Measurements from ENCODE around the gene CIAO2A. TPM values are rescaled to one million over a fixed set of nuclear protein-coding genes. Genes with fewer than 3 reads are reported as not detected.
"Not testable (repeated sequence)": the region's sequence is repeated elsewhere in the genome, so short reads cannot be mapped to it uniquely, and the experiment has no call there.

The CIAO2A gene
- polyA plus RNA-seq, 3 donors, result 75.5 to 97.5 (median 87.3) TPM

DNA sequence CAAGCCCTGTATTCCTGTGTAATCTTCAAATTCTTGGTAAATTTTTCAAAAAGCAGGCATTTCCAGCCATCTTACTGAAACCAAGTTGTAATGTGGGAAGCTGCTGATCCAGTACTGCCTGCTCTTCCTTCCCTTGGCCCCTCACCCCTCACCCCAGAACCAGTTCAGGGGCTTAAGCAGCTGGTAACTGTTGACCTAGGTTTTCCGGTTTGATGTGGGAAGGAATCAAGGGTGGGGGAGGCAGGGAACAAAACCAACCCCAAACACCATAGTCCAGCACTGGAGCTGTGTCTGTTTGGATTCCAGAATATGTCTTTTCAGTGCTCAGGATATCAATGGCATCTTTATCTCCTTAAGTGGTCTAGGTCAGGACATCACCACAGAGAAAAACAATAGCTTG lies 28.8 kb upstream of the CIAO2A start:
- DNase-seq, result no peak

- DNase-seq, result no peak
Observed at GRCh38 chr15:64121614-64122013, 28.0 kb upstream of the CIAO2A start.

DNA sequence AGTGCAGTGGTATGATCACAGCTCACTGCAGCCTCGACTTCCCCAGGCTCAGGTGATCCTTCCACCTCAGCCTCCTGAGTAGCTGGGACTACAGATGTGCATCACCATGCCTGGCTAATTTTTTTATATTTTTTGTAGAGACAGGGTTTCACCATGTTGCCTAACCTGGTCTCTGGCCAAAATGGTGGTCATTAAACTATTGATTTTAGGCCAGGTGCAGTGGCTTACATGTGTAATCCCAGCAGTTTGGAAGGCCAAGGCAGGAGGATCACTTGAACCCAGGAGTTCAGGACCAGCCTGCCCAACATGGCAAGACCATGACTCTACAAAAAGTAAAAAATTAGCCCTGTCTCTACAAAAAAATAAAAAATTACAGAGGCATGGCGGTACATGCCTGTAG lies 26.7 kb upstream of the CIAO2A start:
- DNase-seq, result not testable (repeated sequence)

DNA sequence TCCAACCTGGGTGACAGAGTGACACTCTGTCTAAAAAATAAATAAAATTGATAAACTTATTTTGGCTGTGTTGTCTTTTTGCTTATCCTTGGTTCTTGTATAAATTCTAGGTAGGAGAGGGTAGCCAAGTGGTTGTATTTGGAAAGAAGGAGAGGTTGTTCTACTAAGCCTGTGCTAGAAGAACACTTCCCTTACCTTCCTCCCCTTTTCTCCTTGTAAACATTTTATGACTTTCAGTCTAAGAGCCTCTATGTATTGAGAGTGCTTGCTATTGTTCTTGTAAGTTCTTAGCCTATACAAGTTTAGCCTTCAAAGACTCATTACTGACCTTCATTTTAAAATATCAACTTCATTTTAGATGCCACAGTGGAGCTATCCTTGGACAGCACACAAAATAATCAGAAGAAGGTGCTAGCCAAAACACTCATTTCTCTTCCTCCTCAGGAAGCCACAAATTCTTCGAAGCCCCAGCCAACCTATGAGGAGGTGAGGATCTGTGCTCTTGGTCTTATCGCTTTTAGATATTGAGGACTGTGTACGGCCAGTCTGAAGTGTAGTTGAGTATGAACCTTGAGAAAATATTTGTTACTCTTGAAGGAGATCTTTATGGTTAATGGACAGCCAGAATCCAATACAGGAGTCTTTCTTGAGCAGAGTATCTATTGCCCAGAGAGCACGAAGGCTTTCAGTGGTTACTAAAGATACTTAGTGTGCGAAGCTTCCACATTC lies 24.3 kb upstream of the CIAO2A start:
- DNase-seq, result no peak

- no peak for DNase-seq
Observed at GRCh38 chr15:64112904-64113303, 19.3 kb upstream of the CIAO2A start.

DNA sequence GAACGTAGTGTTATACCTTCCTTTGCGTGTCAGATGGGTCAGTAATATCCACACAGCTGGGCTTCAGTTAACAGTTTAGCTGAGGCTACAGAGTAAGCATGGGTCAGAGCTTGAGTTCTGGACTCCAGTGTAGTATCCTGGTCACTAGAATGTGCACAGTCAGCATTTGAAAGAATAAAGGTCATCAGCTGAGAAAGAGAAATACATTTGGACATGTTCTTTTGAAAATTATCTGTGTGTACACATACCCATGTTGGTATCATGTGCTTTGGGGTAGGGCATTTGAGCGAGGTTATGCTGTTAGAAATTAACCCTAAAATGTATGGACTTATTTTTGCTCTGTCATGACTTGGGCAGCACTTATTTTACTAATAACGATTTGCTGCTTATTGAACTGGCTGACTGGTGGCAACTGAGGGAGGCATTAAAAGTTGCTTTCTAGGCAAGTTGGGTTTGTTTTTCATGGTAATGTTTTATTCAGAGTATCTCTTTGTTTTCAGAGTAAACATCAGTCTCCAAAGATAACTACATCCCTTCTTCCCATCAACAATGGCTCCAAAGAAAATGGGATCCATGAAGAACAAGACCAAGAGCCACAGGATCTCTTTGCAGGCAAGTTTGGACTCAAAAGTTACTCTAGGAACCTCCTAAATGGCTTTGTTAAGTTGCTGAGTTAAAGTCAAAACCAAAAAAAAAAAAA lies 18.6 kb upstream of the CIAO2A start:
- no peak for DNase-seq

DNA sequence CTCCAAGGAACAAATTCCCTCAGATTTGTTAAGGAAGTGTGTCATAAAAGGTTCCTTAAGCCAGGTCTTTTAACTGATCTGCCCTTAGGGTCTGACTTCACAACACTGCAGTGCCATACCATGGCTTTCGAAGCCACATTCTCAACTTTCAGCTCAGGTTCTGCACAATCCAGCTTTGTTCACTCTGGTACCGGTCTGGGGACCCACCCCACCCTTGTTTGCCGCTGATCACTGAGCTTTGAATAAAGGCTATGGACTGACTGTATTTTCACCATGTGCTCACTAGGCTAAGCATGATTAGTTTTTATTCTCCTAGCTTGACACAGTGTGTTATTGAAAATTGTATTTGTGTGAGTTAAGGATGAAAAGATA lies 18.0 kb upstream of the CIAO2A start:
- no peak for DNase-seq

- no peak for DNase-seq
Observed at GRCh38 chr15:64110950-64111678, 17.5 kb upstream of the CIAO2A start.

DNA sequence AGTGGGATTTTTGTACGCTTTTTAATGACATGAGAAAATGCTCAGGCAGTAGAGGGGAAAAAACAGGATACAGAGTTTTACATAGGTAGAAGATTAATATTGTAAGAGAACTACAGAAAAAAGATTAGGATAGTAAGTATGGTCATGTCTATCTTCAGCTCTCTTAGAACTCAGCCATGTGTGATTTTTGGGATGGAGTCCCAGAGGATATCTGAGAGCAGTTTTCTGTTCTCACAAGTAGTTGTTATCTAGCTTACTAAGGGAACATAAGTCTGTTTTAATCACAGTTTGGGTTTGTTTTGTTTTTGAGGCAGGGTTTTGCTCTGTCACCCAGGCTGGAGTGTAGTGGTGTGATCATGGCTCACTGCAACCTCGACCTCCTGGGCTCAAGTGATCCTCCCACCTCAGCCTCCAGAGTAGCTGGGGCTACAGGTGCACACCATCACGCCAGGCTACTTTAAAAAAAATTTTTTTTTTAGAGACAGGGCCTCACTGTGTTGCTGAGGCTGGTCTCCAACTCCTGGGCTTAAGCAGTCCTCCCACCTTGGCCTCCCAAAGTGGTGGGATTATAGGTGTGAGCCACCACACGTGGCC lies 16.6 kb upstream of the CIAO2A start:
- DNase-seq, result not testable (repeated sequence)

GRCh38 chr15:64107337-64107736 lies 13.7 kb upstream of the CIAO2A start:
- no peak for DNase-seq

DNA sequence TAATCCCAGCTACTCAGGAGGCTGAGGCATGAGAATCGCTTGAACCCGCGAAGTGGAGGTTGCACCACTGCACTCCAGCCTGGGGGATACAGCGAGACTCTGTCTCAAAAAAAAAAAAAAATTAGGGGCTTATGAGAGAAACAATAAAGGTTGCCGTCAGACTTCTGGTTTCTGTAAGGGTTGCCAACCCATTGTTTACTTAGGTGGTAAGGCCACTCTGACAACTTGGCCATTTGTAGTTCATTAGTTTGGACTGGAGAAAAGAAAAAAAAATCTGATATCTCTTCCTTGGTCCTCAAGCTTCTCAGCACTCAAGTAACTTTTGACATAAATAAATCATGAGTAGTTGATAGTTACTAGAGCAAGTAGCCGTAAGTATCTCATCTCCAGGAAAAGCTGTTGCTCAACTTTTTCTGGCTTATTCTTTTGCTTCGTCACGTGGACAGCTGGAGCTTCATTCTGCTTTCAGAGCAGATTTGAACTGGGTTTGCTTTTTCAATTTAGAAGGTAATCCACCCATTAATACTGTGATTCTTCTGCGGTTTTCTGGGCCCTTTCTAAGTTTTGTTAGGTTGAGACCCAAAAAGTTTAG lies 11.6 kb upstream of the CIAO2A start:
- DNase-seq, result no peak

- DNase-seq, result no peak
Observed at GRCh38 chr15:64102497-64102896, 8.9 kb upstream of the CIAO2A start.

- DNase-seq, result no peak
Observed at GRCh38 chr15:64100958-64101357, 7.3 kb upstream of the CIAO2A start.

GRCh38 chr15:64099379-64099778 lies 5.7 kb upstream of the CIAO2A start:
- DNase-seq, result no peak

DNA sequence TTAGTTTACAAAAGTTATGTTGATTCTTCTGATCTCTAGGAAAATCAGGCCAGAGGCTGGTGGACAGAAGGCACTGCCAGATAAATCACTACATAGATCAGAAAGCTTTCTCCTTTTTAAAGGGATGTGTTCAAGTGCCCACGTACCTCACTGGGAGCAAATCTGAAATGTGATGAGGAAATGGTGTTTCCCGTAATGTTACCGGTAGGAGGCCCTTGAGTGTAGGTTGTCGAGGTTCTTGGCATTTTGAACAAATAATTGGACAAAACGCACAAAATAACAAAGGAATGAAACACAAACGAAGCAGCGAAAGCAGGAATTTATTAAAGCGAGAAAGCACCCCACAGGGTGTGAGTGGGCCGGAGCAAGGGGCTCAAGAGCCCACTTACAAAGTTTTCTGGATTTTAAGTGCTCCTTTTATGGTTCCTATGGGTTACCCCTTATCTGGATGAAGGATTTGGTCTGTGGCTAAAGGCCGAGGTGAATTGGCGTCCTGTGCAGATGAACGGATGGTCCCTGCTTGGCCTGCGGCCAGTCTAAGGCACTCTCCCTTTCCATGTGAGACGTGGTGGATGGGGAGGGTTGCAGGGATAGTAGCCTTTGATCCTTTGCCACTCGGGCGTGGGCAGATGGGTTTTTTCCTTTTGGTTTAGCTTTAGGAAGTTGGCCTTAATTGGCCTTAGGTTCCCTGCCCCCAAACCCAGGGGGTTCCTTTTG lies 3.2 kb upstream of the CIAO2A start:
- no peak for DNase-seq

GRCh38 chr15:64095795-64096667 lies 2.4 kb upstream of the CIAO2A start, which contains the start of gene SNX1:
Gene SNX1 (plus strand): TSS chr15:64095982. CDS start chr15:64096014, 32 bp downstream.
- DNase-seq, result peak; percentile 95

DNA sequence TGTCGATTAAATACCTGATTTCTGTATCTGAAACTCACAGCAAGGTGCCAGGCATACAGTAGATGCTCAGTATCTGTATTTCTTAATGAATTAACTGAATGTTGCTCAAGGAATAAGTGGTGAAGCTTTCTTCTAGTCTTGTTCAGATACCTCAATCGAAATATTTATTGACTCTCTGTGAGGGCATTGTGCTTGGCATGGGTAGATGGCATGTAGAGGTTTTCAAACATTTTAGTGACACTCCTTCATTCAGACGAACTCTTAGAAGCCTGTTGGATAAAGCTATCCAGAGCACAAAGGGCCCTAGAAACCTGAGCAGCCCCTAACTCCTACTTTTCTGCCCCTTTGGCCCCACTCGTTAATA lies 1.8 kb upstream of the CIAO2A start:
- no peak for DNase-seq

DNA sequence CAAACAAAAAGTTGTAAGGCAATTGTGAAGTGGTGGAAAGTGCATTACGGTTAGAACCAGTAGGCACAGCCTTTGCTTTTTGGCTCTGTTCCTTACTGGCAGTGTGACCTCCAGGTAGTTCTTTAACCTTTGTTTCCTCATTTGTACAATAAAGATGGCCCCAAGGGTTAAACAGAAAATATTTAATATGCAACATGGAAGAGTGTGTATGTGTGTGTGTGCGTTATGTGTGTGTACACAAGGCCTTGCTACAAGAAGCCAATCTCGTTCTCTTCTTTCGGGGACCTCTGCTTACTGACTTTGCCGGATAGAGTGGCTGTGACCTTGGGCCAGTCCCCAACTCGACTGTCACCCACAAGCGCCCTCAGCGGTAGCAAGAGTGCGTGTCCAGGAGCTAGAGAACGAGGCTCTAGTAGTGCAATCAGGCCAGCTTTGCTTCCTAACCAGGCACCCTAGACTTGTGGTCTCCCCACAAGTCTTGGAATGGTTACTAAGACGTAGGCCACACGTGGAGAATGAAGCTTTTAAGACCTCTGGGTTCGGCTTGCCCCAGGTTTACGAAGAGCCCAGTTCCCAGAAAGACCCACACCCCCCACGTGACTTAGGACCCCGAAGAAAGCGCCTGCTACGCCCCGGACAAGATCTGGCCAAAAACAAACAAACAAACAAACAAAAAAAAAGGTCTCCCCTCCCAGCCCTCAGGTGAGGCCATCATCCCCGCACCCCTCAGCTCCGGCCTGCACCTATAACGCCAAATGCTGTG lies 593 bp downstream of the CIAO2A start:
- DNase-seq, result peak; percentile 60

DNA sequence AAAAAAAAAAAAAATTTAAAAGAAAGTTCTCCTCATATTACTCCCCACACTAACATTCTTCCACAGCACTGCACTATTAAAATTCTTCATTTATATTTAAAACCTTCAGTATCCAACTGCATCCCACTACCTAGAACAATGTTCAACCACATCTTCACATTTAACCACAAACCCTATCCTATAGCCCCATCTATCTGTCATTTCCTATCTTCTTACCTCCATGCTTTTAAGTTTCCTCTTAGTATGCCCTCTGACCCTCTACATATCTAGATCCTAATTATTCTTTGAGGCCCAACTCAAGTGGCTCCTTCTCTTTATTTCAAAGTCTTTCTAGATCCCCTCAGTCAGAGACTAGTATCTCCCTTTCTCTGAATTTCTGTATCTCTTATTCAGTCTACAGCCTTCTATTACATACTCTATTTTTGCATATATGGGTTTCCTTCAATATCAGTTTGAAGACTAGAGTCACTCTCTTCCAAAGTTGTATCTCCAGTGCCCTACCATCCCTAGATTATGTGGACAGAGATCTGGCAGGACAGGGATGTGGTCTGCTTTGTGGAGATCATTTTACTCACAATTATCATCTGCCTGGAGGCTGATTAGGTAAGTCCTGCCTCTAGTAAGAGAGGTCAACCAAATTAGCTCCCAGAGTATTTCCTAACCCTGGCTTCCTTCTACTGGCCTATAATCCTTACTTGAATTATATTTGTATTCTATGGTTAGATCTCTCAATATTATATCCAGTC lies 1.4 kb downstream of the CIAO2A start:
- no peak for DNase-seq
